Activated CD8-positive, alpha-beta memory T cell treated with anti-CD3 and anti-CD28 coated beads for 1 hour (primary cell): ENCODE measurements around the gene CHMP1B.

Experiments used
- DNase-seq, 2 donors: peaks; one replicate each; pipeline ENCODE4 v3.0.0-alpha.2; 2020; ENCODE audit warnings: low read depth in 1 of 2; ENCODE audit errors: extremely low read depth in 1 of 2

The CHMP1B gene, protein sequence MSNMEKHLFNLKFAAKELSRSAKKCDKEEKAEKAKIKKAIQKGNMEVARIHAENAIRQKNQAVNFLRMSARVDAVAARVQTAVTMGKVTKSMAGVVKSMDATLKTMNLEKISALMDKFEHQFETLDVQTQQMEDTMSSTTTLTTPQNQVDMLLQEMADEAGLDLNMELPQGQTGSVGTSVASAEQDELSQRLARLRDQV

DNA sequence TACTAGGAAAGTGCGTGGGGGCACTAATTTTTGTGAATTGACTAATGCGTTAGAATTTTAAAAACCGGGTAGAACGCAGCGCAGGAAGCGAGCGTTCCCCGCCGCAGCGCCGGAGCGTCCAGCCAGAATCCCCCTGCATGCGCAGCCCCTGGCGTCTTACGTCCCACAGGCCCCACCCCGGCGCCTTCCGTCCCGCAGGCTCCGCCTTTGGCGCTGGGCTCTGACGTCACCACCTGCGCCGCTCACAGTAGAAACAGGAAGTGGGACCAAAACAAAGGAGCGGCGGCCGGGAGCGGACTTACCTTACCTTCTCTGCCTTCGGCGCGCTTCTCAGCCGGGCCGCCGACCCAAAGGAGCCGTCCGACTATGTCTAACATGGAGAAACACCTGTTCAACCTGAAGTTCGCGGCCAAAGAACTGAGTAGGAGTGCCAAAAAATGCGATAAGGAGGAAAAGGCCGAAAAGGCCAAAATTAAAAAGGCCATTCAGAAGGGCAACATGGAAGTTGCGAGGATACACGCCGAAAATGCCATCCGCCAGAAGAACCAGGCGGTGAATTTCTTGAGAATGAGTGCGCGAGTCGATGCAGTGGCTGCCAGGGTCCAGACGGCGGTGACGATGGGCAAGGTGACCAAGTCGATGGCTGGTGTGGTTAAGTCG, at the start of gene CHMP1B:
CHMP1B (plus strand) TSS at position 268 of the 660 bp plus-strand sequence; CDS start at position 367, 99 bp downstream.
- peak; percentile 94 to 97 for DNase-seq

DNA sequence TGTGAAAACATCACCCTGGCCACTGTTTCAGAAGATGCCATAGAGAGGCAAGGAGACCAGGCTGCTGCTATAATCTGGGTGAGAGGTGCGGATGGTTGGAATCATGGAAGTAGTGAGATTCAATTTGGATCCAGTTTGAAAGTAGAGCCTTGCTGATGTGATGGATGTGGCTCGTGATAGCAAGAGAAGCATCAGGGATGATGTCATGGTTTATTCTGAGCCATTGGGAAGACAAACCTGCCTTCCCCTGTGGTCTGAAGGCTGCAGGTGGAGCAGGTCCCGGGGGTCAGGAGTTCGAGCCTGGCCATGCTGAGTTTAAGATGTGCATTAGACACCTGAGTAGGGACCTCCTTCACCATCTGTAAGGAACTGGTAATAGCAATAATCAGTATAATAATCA, 49.6 kb upstream of the CHMP1B start:
- no peak for DNase-seq

DNA sequence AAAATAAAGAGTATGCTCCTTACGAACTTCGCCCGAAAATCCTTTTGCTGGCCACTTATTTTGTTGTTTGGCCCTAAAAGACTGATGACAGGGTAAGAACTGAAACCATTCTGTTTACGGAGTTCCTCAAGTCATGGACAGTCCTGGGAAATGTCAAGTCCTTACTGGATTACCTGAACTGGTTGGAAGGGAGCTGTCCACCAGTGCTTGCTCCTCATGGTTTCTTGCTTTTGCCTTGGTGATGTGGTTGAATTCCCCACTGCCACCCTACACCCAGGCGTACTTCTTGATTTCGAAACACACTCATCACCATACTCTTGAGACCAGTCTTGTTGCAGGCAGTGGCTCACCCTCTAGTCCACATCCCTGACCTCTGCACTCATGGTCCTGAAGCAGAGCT, 49.1 kb upstream of the CHMP1B start:
- no peak for DNase-seq

DNA sequence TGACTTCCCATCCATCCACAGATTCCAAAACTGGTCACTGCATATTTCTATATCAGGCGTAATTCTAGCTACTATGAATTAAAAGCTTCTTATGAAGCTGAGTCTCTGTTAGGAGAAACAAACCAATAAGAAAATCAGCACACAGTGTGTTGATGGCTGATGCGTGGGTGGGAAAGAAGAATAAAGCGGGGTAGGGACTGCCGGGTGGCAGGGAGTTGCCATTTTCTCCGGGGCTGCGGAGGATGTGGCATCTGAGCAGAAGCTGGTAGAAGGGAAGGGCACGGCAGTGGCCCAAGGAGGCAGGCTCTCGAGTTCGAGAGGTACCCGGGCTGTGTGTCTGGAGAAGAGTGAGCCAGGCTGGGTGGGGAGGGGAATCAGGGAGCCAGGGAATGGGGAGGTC, 48.6 kb upstream of the CHMP1B start:
- DNase-seq: no peak

DNA sequence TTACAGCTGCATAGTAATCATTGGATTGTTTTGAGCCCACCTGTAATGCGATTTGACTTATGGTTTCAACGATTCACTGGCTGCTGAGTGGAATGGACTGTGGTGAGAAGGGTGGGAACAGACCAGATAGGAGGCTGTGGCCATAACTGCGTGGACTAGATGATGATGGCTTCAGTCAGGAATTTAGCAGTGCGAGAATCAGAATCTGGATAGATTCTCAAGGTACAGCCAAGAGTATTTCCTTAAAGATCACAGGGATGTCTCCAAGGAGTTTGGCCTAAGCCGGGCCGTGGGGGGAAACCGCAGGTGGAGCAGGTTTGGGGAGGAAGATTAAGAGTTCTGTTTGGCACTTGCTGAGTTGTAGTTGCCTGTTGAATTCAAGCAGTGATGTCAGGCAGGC, 44.0 kb upstream of the CHMP1B start:
- DNase-seq: no peak

DNA sequence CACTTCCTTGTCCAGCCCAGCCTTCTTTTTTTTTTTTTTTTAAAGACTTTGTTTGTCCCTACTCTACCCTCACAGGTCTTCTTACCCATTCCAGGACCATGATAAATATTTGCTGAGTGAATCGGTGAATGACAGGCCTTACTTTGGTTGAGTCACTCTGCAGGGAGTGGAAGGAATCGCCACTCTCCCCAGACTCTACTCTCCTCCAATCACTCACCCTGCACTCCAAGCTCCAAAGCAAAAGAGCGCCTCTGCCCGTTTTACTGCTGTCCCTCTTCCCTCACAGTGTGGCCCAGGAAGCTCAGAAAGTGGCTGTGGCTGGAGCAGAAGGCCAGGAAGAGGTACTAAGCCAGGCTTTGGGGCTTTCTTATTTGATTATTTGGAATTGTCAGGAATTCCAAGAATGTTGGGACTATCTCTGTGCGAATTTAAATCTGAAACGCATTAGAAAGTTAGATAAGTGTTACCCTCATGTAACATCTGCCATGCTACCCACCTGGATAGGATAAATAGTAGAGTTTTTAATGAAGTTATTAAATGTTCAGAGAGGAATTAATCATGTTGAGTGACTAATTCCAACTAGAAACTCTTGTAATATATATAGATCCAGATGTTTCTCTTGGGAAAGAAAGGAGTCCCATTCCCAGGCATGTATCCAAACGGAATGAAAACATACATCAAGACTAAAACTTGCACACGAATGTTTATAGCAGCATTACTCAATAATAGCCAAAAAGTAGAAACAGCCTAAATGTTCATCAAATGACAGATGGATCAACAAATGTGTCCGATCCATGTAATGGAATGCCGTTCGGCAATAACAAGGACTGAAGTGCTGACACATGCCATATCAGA, 43.0 kb upstream of the CHMP1B start:
- DNase-seq: no peak

DNA sequence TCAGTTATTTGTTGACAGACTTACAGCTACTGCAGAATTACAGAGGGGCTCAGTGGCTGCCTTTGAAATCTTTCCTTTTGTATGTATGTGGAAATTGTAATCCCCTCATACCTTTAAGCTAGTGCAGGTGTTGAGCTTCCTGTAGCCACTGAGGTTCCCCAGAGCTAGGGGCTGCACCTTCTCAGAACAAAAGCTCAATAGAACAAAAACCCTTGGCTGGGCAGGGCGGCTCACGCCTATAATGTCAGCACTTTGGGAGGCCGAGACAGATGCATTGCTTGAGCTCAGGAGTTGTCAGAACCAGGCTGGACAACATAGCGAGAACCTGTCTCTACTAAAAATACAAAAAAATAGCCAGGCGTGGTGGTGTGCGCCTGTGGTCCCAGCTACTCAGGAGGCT, 41.3 kb upstream of the CHMP1B start:
- DNase-seq: no peak

DNA sequence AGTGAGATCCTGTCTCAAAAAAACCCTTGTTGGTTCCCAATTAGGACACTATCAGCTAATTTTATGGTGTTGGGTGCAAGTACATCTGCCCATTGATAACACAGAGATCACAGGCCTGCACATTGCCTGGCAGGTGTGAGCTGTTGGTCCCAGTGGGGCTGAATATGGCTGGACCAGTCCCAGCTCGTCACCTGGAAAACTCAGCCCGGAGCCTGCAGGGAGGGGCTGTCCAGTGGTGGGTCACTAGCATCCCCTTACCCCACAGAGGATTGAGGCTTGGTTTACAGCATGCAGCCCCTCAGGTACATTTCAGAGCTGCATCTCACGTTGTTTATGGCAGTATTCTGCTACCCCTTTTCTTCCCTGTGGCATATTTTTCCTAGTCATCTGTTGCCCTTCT, 40.8 kb upstream of the CHMP1B start:
- no peak for DNase-seq

DNA sequence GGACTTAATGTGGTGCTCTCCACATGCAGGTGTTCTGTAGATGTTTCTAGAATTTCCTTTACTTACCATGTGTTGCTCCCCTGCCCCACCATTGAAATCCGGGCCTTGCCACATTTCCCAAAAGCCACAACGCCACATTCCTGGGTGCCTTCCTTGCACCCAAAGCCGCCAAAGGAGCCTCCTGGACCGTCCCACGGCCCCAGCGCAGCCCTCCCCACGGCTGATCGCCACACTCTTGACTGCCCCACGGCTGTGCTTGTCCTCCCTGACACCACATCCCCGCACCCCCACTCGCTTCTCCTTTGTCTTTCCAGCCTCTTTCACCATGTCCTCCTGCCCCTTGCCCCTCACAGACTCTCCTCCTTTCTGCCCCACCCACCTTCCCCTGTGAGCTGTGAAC, 40.2 kb upstream of the CHMP1B start:
- no peak for DNase-seq

DNA sequence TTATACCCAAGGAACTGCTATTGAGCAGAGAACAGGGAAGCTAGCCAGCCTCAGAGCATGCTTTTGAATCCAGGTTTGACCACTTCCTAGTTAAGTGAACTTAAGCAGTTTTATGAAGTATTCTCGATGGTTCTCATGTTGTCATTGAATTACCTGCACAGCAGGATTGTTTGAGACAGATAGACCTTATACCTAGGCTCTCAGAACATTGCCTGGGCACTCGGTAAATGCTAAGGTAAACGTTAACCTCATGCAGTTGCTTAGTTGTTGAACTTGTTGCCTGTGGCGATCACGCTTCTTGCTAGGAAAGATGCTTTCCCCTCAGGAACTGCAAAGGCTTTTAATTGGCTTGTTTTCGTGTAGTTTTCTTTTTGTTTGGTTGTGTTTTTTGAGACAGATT, 34.0 kb upstream of the CHMP1B start:
- no peak for DNase-seq

DNA sequence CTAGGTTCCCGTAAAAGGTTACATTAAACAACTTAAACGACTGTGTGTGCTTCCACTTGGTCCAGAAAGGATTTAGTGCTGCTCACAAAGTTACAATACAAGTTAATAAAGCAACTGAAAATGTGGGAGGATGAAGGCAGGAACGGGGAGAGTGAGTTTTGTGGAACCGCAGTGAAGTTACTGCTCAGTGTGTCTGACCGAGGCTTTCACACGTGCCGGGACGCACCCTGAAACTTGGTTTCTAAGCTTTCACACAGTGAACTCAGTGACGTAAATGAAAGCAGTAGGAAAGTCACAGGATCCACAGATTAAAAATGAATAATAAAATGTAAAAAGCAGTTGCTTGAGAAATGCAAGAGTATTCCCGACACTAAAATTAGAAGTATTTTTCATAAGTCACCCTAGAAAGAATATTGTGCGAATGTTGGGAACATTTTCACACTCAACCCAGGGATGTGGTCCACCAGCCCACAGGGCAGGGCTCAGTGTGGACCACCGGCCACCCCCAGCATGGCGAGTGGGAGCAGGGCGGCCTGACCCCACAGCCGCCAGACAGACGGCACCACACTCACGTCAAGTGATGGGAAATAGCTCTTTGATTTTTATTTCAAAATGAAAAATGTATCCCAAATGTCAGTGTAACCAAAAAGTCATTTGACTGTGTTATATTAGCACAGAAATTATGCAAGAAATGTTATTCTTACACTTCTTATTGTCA, 32.6 kb upstream of the CHMP1B start:
- no peak for DNase-seq

DNA sequence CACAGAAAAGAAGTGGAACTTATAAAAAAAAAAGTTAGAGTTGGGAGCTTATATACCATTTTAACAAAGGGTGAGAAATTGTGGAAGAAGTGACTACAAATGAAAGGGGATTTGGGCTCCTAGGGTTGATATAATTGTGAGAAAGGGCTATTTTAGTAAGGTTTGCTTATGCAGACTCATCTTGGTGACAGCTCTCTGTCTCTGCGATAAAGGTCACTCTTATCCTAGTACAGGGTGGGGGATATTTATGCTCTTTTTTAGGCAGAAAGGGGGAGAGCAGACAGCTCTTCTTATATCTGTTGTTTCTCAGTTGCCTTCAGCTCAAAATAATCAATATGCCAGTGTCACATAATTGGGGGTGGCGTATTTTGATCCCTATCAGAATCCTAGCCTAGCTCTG, 31.3 kb upstream of the CHMP1B start:
- no peak for DNase-seq

DNA sequence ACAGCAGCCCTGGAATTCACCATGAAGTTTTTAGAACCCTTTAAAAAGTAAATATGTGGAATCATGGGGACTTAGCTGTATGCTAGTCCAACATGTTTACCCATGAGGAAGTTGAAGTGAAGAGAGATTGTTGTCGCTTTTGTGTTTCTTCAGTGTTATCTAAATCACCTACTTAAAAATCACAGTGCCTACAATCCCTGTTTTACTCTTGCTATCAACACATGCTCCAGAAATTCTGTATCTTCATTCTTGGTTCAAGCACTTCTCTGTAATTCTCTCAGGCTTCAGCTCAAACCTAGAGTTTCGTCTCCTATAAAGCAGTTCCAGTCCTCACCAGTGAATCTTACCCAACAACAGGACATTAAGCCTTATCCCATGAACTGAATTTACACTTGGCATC, 30.5 kb upstream of the CHMP1B start:
- DNase-seq: no peak

DNA sequence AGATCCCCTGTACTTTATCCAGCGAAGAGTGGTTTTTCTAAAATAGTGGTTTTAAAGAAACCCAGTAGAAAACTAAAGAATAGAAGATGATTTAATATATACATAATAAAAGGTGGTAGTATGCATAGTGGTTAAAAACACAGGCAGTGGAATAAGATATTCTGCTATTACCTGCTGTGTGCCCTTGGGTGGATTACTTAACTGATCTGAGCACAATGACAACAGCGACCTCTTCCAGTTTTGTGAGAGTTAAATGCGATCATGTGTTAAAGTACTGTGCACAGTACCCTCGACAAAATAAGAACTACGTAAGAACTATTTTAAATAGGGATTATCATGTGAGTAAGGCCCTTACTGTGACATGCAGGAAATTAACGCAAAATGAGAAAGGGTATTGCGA, 30.0 kb upstream of the CHMP1B start:
- DNase-seq: no peak

DNA sequence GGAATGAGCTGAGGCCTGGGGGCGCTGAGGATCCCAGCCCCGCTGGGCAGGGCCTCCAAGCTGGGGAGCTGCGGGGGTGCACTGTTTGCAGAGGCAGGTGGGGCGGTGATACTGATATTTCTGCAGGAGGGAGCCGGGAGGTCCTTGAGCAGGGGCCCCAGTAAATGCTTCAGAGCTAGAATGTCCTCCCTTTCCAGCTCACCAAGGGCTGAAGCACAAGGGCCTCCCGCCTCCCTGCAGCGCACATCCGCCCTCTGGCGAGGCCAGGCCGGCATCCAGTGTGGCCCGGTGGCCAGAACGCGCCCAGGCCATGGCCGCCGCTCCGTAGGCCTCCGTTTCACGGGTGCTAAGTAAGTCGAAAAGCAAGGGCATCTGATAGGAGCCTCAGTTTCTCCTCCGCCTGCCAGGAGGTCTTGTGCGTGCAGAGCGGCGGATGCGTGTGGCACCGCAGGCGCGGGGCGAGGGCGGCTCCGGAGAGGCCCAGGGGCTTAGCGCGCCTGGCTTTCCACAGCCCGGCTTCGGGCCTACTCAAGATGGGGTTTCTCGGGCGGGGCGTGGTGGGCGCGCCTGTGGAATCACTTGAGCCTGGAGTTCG, 29.5 kb upstream of the CHMP1B start:
- DNase-seq: no peak

DNA sequence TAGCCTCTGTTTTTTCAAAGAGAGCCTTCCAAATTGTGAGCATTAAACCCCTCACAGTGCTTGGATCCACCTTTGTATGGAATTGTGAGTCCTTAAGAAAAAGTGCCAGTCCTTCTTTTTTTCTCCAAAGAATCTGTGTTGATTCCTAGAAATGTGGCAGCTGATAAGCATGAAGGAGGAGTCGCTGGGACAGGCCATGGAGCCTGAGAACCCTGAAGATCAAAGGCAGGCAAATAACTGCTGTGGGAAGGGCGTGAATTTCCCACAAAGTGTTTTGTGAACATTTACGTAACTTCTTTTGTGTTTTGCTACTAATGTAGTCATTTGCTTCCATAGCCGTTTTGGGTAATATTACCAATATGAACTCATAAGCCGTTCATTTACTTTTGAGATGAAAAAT, 27.7 kb upstream of the CHMP1B start:
- no peak for DNase-seq

DNA sequence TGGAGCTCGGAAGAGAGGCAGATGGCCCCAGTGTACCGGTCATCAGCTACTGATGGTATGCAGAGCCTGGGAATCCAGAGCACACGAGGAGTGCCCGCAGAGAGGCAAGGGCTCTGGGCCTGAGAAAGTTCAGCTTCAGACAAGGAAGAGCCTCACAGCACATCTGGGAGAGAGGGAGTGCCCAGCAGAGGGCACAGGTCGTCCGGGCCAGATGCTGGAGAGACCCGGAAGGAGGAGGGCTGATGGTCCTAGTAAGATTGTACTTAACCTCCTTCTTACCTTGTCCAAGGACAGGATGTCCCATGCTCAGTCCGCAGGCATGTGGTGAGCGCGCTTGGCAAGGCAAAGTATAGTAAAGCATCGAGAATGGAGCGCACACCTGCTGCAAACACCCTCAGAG, 24.4 kb upstream of the CHMP1B start:
- DNase-seq: no peak

DNA sequence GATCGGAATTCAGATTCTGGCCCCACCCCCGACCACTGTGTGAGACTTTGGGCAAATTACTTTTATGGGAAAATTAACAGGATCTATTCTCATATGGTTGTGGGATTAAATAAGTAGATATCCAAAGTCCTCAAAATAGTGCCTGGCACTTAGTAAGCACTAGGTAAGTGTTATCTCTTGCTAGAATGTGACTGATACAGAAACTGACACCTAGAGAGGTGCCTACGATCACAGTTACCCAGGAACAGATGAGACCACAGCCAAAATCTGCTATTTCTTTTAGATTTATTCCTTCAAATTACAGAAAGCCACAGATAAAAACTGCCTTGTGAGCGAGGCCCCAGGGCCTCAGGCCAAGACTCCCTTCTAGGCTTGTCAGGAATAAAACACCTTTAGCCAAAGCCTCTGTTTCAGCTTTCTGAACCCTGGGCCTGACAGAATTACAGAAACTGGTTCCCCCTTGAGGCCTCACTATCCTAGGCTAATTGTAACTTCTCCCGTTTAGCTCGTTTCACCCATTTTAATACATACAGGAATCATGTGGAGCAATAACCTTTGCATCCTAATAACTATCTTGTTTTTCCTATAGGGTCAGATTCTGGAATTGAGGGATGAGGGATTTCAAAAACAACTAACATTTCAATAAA, 22.3 kb upstream of the CHMP1B start:
- DNase-seq: no peak

DNA sequence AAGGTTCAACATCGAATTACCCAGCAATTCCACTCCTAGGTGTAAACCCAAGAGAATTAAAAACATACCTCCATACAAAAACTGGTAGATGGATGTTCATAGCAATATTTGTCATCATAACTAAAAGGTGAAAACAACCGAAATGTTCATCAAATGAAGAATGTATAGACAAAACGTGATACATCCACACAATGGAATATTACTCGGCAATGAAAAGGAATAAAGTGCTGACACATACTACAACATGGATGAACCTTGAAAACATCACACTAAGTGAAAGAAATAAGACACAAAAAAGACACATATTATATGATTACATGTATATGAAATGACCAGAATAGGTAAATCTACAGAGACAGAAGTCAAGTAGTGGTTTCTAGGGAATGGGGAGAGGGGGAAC, 20.6 kb upstream of the CHMP1B start:
- no peak for DNase-seq

DNA sequence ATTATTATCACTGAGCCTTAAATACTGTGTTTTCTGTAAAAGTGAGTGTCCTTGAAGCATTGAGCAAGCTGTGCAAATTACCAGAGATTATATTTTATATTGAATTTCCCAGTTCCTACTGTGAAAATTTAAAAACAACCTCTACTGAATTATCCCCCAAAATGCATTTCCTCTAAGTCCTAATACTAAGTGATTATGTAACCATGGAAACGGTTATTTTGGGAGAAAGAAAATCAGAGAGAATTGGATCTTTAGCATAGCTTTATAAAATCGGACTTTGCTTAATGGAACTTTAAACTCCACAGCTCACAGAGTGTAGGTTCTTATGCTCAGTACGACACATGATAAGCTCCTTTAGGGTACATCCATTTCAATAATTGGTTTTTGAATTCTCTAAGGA, 19.3 kb upstream of the CHMP1B start:
- no peak for DNase-seq

DNA sequence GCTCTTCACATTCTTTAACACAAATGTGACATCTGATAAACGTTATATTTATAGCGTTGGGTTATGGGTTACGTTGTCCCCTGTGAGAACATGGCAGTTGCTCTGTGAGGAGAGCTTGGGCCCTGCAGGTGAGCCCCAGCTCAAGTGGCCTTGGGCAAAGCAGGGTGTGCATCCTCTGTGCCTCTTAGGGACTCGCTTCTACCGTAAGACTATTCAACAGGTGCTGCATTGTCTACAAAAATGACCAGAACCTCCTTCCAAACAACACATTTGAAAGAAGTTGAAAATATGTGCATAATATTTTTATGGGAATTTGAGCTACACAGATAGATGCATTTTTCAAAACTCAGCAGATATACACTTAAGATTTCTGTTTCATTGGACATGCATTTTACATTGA, 16.4 kb upstream of the CHMP1B start:
- no peak for DNase-seq
